Testis (tissue), 3 donors: ENCODE measurements around the gene BPIFB4. TPM values are rescaled to one million over a fixed set of nuclear protein-coding genes. Genes with fewer than 3 reads are reported as not detected.

Source experiments
- DNase-seq: peaks from one replicate; pipeline ENCODE4 v3.0.0-alpha.2; 2019
- H3K27ac ChIP-seq, 2 donors: fragments of 200-600 bp; sonication (generic); one replicate each; pipeline ENCODE4 v1.5.1; 2019
- H3K27me3 ChIP-seq: fragments of 200-600 bp; sonication (generic); one replicate; pipeline ENCODE4 v1.5.1; 2019
- H3K36me3 ChIP-seq: fragments of 200-600 bp; sonication (generic); one replicate; pipeline ENCODE4 v1.5.1; 2017; ENCODE audit warnings: low read depth; ENCODE audit errors: missing control alignments
- H3K4me1 ChIP-seq: fragments of 200-600 bp; sonication (generic); one replicate; pipeline ENCODE4 v1.5.1; 2019
- H3K4me3 ChIP-seq, 2 donors: fragments of 200-600 bp; sonication (generic); one replicate each; pipeline ENCODE4 v1.5.1; 2017 to 2019
- H3K9me3 ChIP-seq: fragments of 200-600 bp; sonication (generic); one replicate; pipeline ENCODE4 v1.5.1; 2017
- CTCF ChIP-seq, 3 experiments: fragments of 450-650 bp in 2 of 3; fragments of 200-600 bp in 1 of 3; sonication (generic) in 1 of 3; IDR thresholded peaks; one replicate each; pipeline ENCODE4 v1.5.1; 2016 to 2019; ENCODE audit warnings: antibody characterized with exemption in 3 of 3, mild to moderate bottlenecking in 2 of 3, moderate library complexity in 1 of 3
- POLR2A ChIP-seq: fragments of 450-650 bp; IDR thresholded peaks from one replicate; pipeline ENCODE4 v1.6.1; 2017; ENCODE audit warnings: antibody characterized with exemption, mild to moderate bottlenecking, moderate library complexity
- WGBS, 2 donors: methylation state at CpG; one replicate each; pipeline ENCODE4 v1.1.5; 2018; 5-methylcytosine and 5-hydroxymethylcytosine counted together
- intact Hi-C: fragments of 100-400 bp; cut with DNase I; formaldehyde crosslinking; loops from one replicate; pipeline ENCODE4 v1.15.1; 2023; ENCODE audit warnings: low total_unique reads
- polyA plus RNA-seq: library from polyadenylated mRNA; stranded (reverse); fragments of 350-450 nt; fragmentation: Illumina TruSeq; extraction: RNeasy Lipid Tissue Mini Kit (QIAGEN cat#74804); gene quantifications from one replicate; pipeline ENCODE4 v1.2.3, GENCODE V29; 2014; ENCODE audit warnings: low read depth, low replicate concordance; ENCODE audit not compliant: insufficient read depth
- total RNA-seq, 2 donors: library from RNA; depleted of rRNA; stranded (reverse); fragments of >200 nt; gene quantifications; one replicate each; pipeline ENCODE4 v1.2.3, GENCODE V29; 2016

Gene BPIFB4
- total and polyA plus RNA-seq, 3 donors from 2014 or later = 1.1 to 1.7 (median 1.2) TPM

GRCh38 chr20:33064572-33065287 lies 14.7 kb upstream of the BPIFB4 start:
- intact Hi-C loops = no loop called here
- Histone ChIP-seq H3K27ac (no peak overlapping the region), H3K4me3 (no peak overlapping the region), H3K9me3 (no peaks in the 10 kb centered on the region), H3K27me3 (no peaks in the 10 kb centered on the region), H3K36me3 (no peaks in the 10 kb centered on the region), H3K4me1 (no peaks in the 10 kb centered on the region)
- DNase-seq = no peak
- TF ChIP-seq POLR2A = no peak
- TF ChIP-seq CTCF (IDR thresholded peaks at IDR 0.05) = no peak
- WGBS, 2 donors = 83 to 93% methylated on average over 8 to 11 of the region's 11 CpGs

GRCh38 chr20:33065785-33066184 lies 13.7 kb upstream of the BPIFB4 start:
- no peaks in the 10 kb centered on the region for H3K4me1 ChIP-seq
- no peak for TF ChIP-seq POLR2A
- TF ChIP-seq CTCF (IDR thresholded peaks at IDR 0.05) = no peak
- no peaks in the 10 kb centered on the region for H3K27me3 ChIP-seq
- intact Hi-C loops = no loop called here
- no peak overlapping the region for H3K27ac ChIP-seq
- no peaks in the 10 kb centered on the region for H3K9me3 ChIP-seq
- H3K4me3 ChIP-seq = no peak overlapping the region
- WGBS, 2 donors = 87 to 88% methylated on average over 9 of the region's 9 CpGs
- no peak for DNase-seq
- H3K36me3 ChIP-seq = no peaks in the 10 kb centered on the region

- intact Hi-C loops = no loop called here
- Histone ChIP-seq H3K9me3 (no peaks in the 10 kb centered on the region), H3K27me3 (no peaks in the 10 kb centered on the region), H3K4me3 (no peak overlapping the region), H3K27ac (no peak overlapping the region), H3K4me1 (no peaks in the 10 kb centered on the region), H3K36me3 (no peaks in the 10 kb centered on the region)
- TF ChIP-seq POLR2A (no peak), CTCF (IDR thresholded peaks at IDR 0.05) (no peak)
- DNase-seq = no peak
- 82 to 85% methylated on average over 3 of the region's 3 CpGs for WGBS, 2 donors
Measured at GRCh38 chr20:33067806-33068205, 11.6 kb upstream of the BPIFB4 start.

GRCh38 chr20:33068251-33068939 lies 11.0 kb upstream of the BPIFB4 start:
- intact Hi-C loops = no loop called here
- no peaks in the 10 kb centered on the region for H3K36me3 ChIP-seq
- no peak for DNase-seq
- H3K4me1 ChIP-seq = no peaks in the 10 kb centered on the region
- WGBS, 2 donors = 85 to 91% methylated on average over 6 to 12 of the region's 12 CpGs
- no peaks in the 10 kb centered on the region for H3K27me3 ChIP-seq
- no peaks in the 10 kb centered on the region for H3K9me3 ChIP-seq
- H3K27ac ChIP-seq = no peak overlapping the region
- TF ChIP-seq POLR2A (no peak), CTCF (IDR thresholded peaks at IDR 0.05) (no peak)
- no peak overlapping the region for H3K4me3 ChIP-seq

GRCh38 chr20:33069673-33070072 lies 9.8 kb upstream of the BPIFB4 start:
- Histone ChIP-seq H3K4me1 (no peaks in the 10 kb centered on the region), H3K27me3 (no peaks in the 10 kb centered on the region), H3K4me3 (no peak overlapping the region), H3K27ac (no peak overlapping the region), H3K36me3 (no peaks in the 10 kb centered on the region), H3K9me3 (no peaks in the 10 kb centered on the region)
- no peak for DNase-seq
- TF ChIP-seq CTCF (IDR thresholded peaks at IDR 0.05) (no peak), POLR2A (no peak)
- intact Hi-C loops = no loop called here
- 82 to 92% methylated on average over 9 of the region's 9 CpGs for WGBS, 2 donors
